Upper lobe of left lung (tissue), 4 donors: ENCODE data around the gene UMAD1.
"Not testable (repeated sequence)": the region's sequence is repeated elsewhere in the genome, so short reads cannot be mapped to it uniquely, and the experiment has no call there.

ENCODE experiments used
- CTCF ChIP-seq, 6 experiments: fragments of 450-650 bp in 4 of 6; fragments of 200-600 bp in 2 of 6; sonication (generic) in 2 of 6; IDR thresholded peaks; one replicate each; pipeline ENCODE4 v1.5.1; 2016 to 2019; ENCODE audit warnings: antibody characterized with exemption in 6 of 6
- EP300 ChIP-seq, 4 donors: sonication (generic); formaldehyde crosslinking; IDR thresholded peaks; one replicate each; pipeline ENCODE4 v1.5.1; 2017; ENCODE audit warnings: antibody characterized with exemption in 4 of 4, control low read depth in 2 of 4
- POLR2A ChIP-seq, 4 donors: fragments of 450-650 bp; IDR thresholded peaks; one replicate each; pipeline ENCODE4 v1.5.1; 2016 to 2017; ENCODE audit warnings: antibody characterized with exemption in 4 of 4, mild to moderate bottlenecking in 2 of 4
- POLR2AphosphoS5 ChIP-seq, 2 donors: sonication (generic); formaldehyde crosslinking; IDR thresholded peaks; one replicate each; pipeline ENCODE4 v1.5.1; 2017; ENCODE audit warnings: antibody characterized with exemption in 2 of 2

- TF ChIP-seq CTCF, EP300, POLR2AphosphoS5, POLR2A (IDR thresholded peaks at IDR 0.05): not testable (repeated sequence)
Observed at GRCh38 chr7:7818179-7818578, 177.6 kb downstream of the UMAD1 start.
